Natural killer cell (primary cell): ENCODE measurements around the gene BTBD10. TPM values are rescaled to one million over a fixed set of nuclear protein-coding genes. Genes with fewer than 3 reads are reported as not detected.
A peak's percentile ranks its signal among the peaks of the same experiment; 100 is the strongest.

Experiments
- ATAC-seq, 3 donors: fragments of 150-1000 bp in 2 of 3; fragments of 200-7000 bp in 1 of 3; cut with Tn5 transposase; 1 replicate in 1 of 3; 2 replicates in 2 of 3; pipeline ENCODE4 v1.10.0; 2021; ENCODE audit warnings: mild to moderate bottlenecking in 2 of 3, moderate library complexity in 2 of 3
- DNase-seq, 2 donors: peaks; one replicate each; pipeline versions ENCODE4 v3.0.0 to v3.0.0-alpha.2; 2013 to 2021; ENCODE audit warnings: mixed read lengths in 1 of 2
- H3K27ac ChIP-seq: one replicate; pipeline ENCODE4 v1.5.1; 2013; ENCODE audit warnings: mild to moderate bottlenecking, low read length
- H3K27me3 ChIP-seq: one replicate; pipeline ENCODE4 v1.6.1; 2013; ENCODE audit warnings: low read length; ENCODE audit not compliant: control insufficient read depth, insufficient read depth
- H3K36me3 ChIP-seq: one replicate; pipeline ENCODE4 v1.6.1; 2013; ENCODE audit warnings: low read length; ENCODE audit not compliant: control insufficient read depth, insufficient read depth
- H3K4me1 ChIP-seq: one replicate; pipeline ENCODE4 v1.6.1; 2013; ENCODE audit warnings: low read length; ENCODE audit not compliant: control insufficient read depth, insufficient read depth
- H3K4me3 ChIP-seq: one replicate; pipeline ENCODE4 v1.5.1; 2013; ENCODE audit warnings: low read length
- H3K9me3 ChIP-seq: one replicate; pipeline ENCODE4 v1.6.1; 2013; ENCODE audit warnings: low read length; ENCODE audit not compliant: control insufficient read depth, insufficient read depth
- H3K27ac Mint-ChIP-seq, 2 donors: one replicate each; pipeline ENCODE4 v1.8.0; 2022; ENCODE audit warnings: mild to moderate bottlenecking in 2 of 2, mixed read lengths in 2 of 2, moderate library complexity in 1 of 2
- H3K27me3 Mint-ChIP-seq, 2 donors: one replicate each; pipeline ENCODE4 v1.8.0; 2022; ENCODE audit warnings: low read depth in 2 of 2, mixed read lengths in 2 of 2
- H3K36me3 Mint-ChIP-seq: one replicate; pipeline ENCODE4 v1.8.0; 2022; ENCODE audit warnings: mixed read lengths
- H3K4me1 Mint-ChIP-seq, 2 donors: one replicate each; pipeline ENCODE4 v1.8.0; 2022; ENCODE audit warnings: mixed read lengths in 2 of 2
- H3K4me3 Mint-ChIP-seq: one replicate; pipeline ENCODE4 v1.8.0; 2022; ENCODE audit warnings: mild to moderate bottlenecking, moderate library complexity, mixed read lengths
- H3K9me3 Mint-ChIP-seq, 2 donors: one replicate each; pipeline ENCODE4 v1.8.0; 2022; ENCODE audit warnings: mixed read lengths in 2 of 2
- WGBS: methylation state at CpG from one replicate; pipeline ENCODE4 v1.1.7; 2013; ENCODE audit warnings: missing lambda C conversion rate; ENCODE audit not compliant: insufficient coverage; 5-methylcytosine and 5-hydroxymethylcytosine counted together
- intact Hi-C: fragments of 100-400 bp; cut with micrococcal nuclease; formaldehyde crosslinking; loops from one replicate; pipeline ENCODE4 v1.14.2; 2022
- total RNA-seq, 4 donors: library from RNA; stranded (reverse); fragments of 120-200 nt in 1 of 4; gene quantifications; one replicate each; pipeline versions ENCODE4 v1.2.3 to v1.2.4, GENCODE V29; 2013 to 2022
- TF ChIP-seq, protein P1 (sequence below): fragments of 200-600 bp; IDR thresholded peaks from one replicate; pipeline ENCODE4 v1.8.0; 2022; ENCODE audit warnings: antibody characterized with exemption

Gene BTBD10
- total RNA-seq, 3 donors from 2014 or later (not counting 1 experiment from before 2014, with no cell fraction given), result 18.0 to 26.9 (median 23.2) TPM

GRCh38 chr11:13349581-13349980, 113.4 kb downstream of the BTBD10 start:
- TF ChIP-seq, protein P1, sequence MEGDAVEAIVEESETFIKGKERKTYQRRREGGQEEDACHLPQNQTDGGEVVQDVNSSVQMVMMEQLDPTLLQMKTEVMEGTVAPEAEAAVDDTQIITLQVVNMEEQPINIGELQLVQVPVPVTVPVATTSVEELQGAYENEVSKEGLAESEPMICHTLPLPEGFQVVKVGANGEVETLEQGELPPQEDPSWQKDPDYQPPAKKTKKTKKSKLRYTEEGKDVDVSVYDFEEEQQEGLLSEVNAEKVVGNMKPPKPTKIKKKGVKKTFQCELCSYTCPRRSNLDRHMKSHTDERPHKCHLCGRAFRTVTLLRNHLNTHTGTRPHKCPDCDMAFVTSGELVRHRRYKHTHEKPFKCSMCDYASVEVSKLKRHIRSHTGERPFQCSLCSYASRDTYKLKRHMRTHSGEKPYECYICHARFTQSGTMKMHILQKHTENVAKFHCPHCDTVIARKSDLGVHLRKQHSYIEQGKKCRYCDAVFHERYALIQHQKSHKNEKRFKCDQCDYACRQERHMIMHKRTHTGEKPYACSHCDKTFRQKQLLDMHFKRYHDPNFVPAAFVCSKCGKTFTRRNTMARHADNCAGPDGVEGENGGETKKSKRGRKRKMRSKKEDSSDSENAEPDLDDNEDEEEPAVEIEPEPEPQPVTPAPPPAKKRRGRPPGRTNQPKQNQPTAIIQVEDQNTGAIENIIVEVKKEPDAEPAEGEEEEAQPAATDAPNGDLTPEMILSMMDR, result no peak
- no peak overlapping the region for H3K4me3 ChIP-seq
- no peaks in the 10 kb centered on the region for H3K27me3 Mint-ChIP-seq
- H3K9me3 ChIP-seq, result no peaks in the 10 kb centered on the region
- H3K4me3 Mint-ChIP-seq, result no peak overlapping the region
- H3K36me3 Mint-ChIP-seq, result no peaks in the 10 kb centered on the region
- H3K9me3 Mint-ChIP-seq, result no peaks in the 10 kb centered on the region
- no peak for DNase-seq
- H3K4me1 Mint-ChIP-seq, result peaks cover 66 to 72% of the 10 kb centered on the region in 2 donors
- peak overlapping the region; percentile 67 to 68 for H3K27ac Mint-ChIP-seq
- peaks cover 27% of the 10 kb centered on the region for H3K36me3 ChIP-seq
- no peak overlapping the region for H3K27ac ChIP-seq
- H3K27me3 ChIP-seq, result no peaks in the 10 kb centered on the region
- intact Hi-C loops, result no loop called here
- peaks cover 14% of the 10 kb centered on the region for H3K4me1 ChIP-seq
- WGBS, result 88% methylated on average over 6 of the region's 6 CpGs
- ATAC-seq, result no peak

GRCh38 chr11:13349046-13349445, 114.0 kb downstream of the BTBD10 start:
- TF ChIP-seq, protein P1, result no peak
- H3K4me1 Mint-ChIP-seq, result peaks cover 71 to 72% of the 10 kb centered on the region in 2 donors
- intact Hi-C loops, result no loop called here
- no peaks in the 10 kb centered on the region for H3K9me3 ChIP-seq
- H3K36me3 ChIP-seq, result peaks cover 22% of the 10 kb centered on the region
- no peak overlapping the region for H3K27ac ChIP-seq
- no peak overlapping the region for H3K4me3 ChIP-seq
- no peak for DNase-seq
- 90% methylated on average over 6 of the region's 6 CpGs for WGBS
- H3K27me3 ChIP-seq, result no peaks in the 10 kb centered on the region
- H3K27ac Mint-ChIP-seq, result peak overlapping the region in 1 of 2 donors; percentile 75
- ATAC-seq, result no peak
- H3K36me3 Mint-ChIP-seq, result no peaks in the 10 kb centered on the region
- H3K27me3 Mint-ChIP-seq, result no peaks in the 10 kb centered on the region
- H3K9me3 Mint-ChIP-seq, result no peaks in the 10 kb centered on the region
- peaks cover 14% of the 10 kb centered on the region for H3K4me1 ChIP-seq
- H3K4me3 Mint-ChIP-seq, result no peak overlapping the region

- intact Hi-C loops, result no loop called here
- Mint-ChIP-seq H3K36me3 (no peaks in the 10 kb centered on the region), H3K27me3 (no peaks in the 10 kb centered on the region), H3K4me3 (peak overlapping the region; percentile 47), H3K9me3 (no peaks in the 10 kb centered on the region), H3K4me1 (peaks cover 78% of the 10 kb centered on the region in 2 donors), H3K27ac (peak overlapping the region; percentile 75 to 89)
- peaks cover 14% of the 10 kb centered on the region for H3K4me1 ChIP-seq
- H3K27me3 ChIP-seq, result no peaks in the 10 kb centered on the region
- peak in 1 of 3 donors; percentile 33 for ATAC-seq
- H3K27ac ChIP-seq, result no peak overlapping the region
- no peaks in the 10 kb centered on the region for H3K9me3 ChIP-seq
- TF ChIP-seq, protein P1, result no peak
- no peak for DNase-seq
- H3K4me3 ChIP-seq, result no peak overlapping the region
- peaks cover 22% of the 10 kb centered on the region for H3K36me3 ChIP-seq
- 8% methylated on average over 3 of the region's 3 CpGs for WGBS
Observed at GRCh38 chr11:13348305-13348704, 114.7 kb downstream of the BTBD10 start.

DNA sequence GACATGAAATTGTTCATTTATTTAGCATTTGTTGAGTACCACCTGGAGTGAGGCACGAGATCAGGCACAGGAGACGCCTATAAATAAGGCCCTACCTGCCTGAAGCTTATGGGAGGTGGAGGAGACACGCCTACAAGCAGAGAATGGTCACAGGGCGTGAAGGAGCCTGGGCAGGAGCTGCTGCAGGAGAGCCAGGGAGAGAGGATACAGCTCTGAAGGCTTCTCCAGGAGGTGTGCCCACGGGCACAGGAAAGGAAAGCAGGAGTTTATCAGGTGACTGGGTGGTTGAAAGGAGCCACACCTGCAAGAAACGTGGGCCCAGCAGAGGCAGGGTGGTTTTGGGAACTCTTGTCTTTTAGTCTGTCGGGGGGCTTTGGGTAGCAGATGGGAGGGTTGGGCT, 115.1 kb downstream of the BTBD10 start:
- 60% methylated on average over 7 of the region's 7 CpGs for WGBS
- Histone ChIP-seq H3K27me3 (no peaks in the 10 kb centered on the region), H3K36me3 (peaks cover 21% of the 10 kb centered on the region), H3K4me3 (no peak overlapping the region), H3K4me1 (peaks cover 14% of the 10 kb centered on the region), H3K27ac (no peak overlapping the region), H3K9me3 (no peaks in the 10 kb centered on the region)
- Mint-ChIP-seq H3K4me3 (peak overlapping the region; percentile 22), H3K27ac (peak overlapping the region; percentile 75 to 89), H3K27me3 (no peaks in the 10 kb centered on the region), H3K9me3 (no peaks in the 10 kb centered on the region), H3K4me1 (peaks cover 80 to 82% of the 10 kb centered on the region in 2 donors), H3K36me3 (no peaks in the 10 kb centered on the region)
- TF ChIP-seq, protein P1, result no peak
- no peak for DNase-seq
- intact Hi-C loops, result no loop called here
- peak in 1 of 3 donors; percentile 2 for ATAC-seq
